AG08395 (cell line): ENCODE results near the gene LDOC1.
"Not testable (repeated sequence)": the region's sequence is repeated elsewhere in the genome, so short reads cannot be mapped to it uniquely, and the experiment has no call there.

Experiments used
- DNase-seq: peaks from one replicate; pipeline ENCODE4 v3.0.0; 2012; ENCODE audit warnings: mixed read lengths, low spot score

Gene LDOC1

GRCh38 chrX:141176586-141177451 is at the start of gene LDOC1:
Gene LDOC1, minus strand, starts transcription at chrX:141177129. Its CDS starts 108 bp downstream, at chrX:141177021.
- peak; percentile 87 for DNase-seq

GRCh38 chrX:141221611-141222010 is 44.7 kb upstream of the LDOC1 start:
- DNase-seq = no peak

GRCh38 chrX:141220342-141221008 is 43.5 kb upstream of the LDOC1 start:
- peak; percentile 59 for DNase-seq

- DNase-seq = peak; percentile 2
Observed at GRCh38 chrX:141214196-141214595, 37.3 kb upstream of the LDOC1 start.

GRCh38 chrX:141201962-141202361 is 25.0 kb upstream of the LDOC1 start:
- DNase-seq = no peak

GRCh38 chrX:141188573-141188972 is 11.6 kb upstream of the LDOC1 start:
- not testable (repeated sequence) for DNase-seq

GRCh38 chrX:141185366-141185765 is 8.4 kb upstream of the LDOC1 start:
- DNase-seq = no peak

GRCh38 chrX:141183000-141183399 is 6.1 kb upstream of the LDOC1 start:
- no peak for DNase-seq

- DNase-seq = no peak
Observed at GRCh38 chrX:141180851-141181250, 3.9 kb upstream of the LDOC1 start.

- DNase-seq = no peak
Observed at GRCh38 chrX:141175786-141176185, 1.1 kb downstream of the LDOC1 start.

GRCh38 chrX:141164406-141164805 is 12.5 kb downstream of the LDOC1 start:
- DNase-seq = no peak

- no peak for DNase-seq
Observed at GRCh38 chrX:141158084-141158483, 18.8 kb downstream of the LDOC1 start.

- not testable (repeated sequence) for DNase-seq
Observed at GRCh38 chrX:141155231-141155630, 21.7 kb downstream of the LDOC1 start.

- DNase-seq = no peak
Observed at GRCh38 chrX:141142946-141143345, 34.0 kb downstream of the LDOC1 start.

GRCh38 chrX:141133272-141133671 is 43.7 kb downstream of the LDOC1 start:
- DNase-seq = no peak

GRCh38 chrX:141127146-141127545 is 49.8 kb downstream of the LDOC1 start:
- DNase-seq = no peak
